ENCODE results near the gene SLC24A4.

- TF ChIP-seq CTCF (IDR thresholded peaks at IDR 0.05; ENCODE audit: insufficient read depth, low read length, poor library complexity, severe bottlenecking) (no peak), EZH2phosphoT487 (conservative IDR thresholded peaks at IDR 0.05; ENCODE audit: low read length) (no peak)
Measured at GRCh38 chr14:92328664-92329255, 5.8 kb downstream of the SLC24A4 start.
